ENCODE data around the gene ATF4. TPM values are rescaled to one million over a fixed set of nuclear protein-coding genes. Genes with fewer than 3 reads are reported as not detected.

The ATF4 gene
- total and polyA plus RNA-seq, 2 of the 13 experiments (the other 11 are each of a cell fraction or from before 2014, with no cell fraction given) = 486 to 1,297 TPM

- Histone ChIP-seq H3K9ac (ENCODE audit: insufficient read depth, low read depth, low read length) (no peak overlapping the region), H4K20me1 (ENCODE audit: insufficient read depth, low read length) (no peaks in the 10 kb centered on the region), H3K4me3 (replicated peaks in 1 of 3; ENCODE audit: insufficient read depth in 1 of 3, low read depth in 2 of 3, low read length in 3 of 3) (no peak overlapping the region), H3K4me1 (ENCODE audit: insufficient read depth, low read length) (peaks cover 33% of the 10 kb centered on the region), H3K27me3 (ENCODE audit: control insufficient read depth in 1 of 2, insufficient read depth in 2 of 2, low read length in 2 of 2) (peaks cover 0 to 2% of the 10 kb centered on the region in 2 experiments; a peak in 1 of 5 replicates), H3K27ac (ENCODE audit: extremely low read length, insufficient read depth, low read length) (no peak overlapping the region), H3K36me3 (replicated peaks in 1 of 2; ENCODE audit: control insufficient read depth in 1 of 2, insufficient read depth in 2 of 2, low read length in 2 of 2) (no peaks in the 10 kb centered on the region), H3K4me2 (ENCODE audit: low read depth, low read length) (no peak overlapping the region), H2AFZ (ENCODE audit: low read length) (no peak overlapping the region), H3K9me3 (ENCODE audit: low read length) (no peaks in the 10 kb centered on the region), H3K79me2 (ENCODE audit: insufficient read depth, low read length) (no peaks in the 10 kb centered on the region)
- no peak for DNase-seq (ENCODE audit: low spot score)
- ChIA-PET CTCF (ENCODE audit: low intra/inter-chr PET ratio, low total read pairs) (no interaction called here), POLR2A (no interaction called here)
- no TSS peak for BruUV-seq (replicated peaks)
- FAIRE-seq = no peak
- 0% methylated on average over 1 of the region's 3 CpGs for WGBS (ENCODE audit: low lambda C conversion rate)
- ATAC-seq = no peak
- in situ Hi-C loops (cut with HindIII; ENCODE audit: extremely low pct_ligation_motif_present, low pct_unique_long_range_greater_than_20kb) = no loop called here
- intact Hi-C loops (cut with micrococcal nuclease; ENCODE audit: unreplicated experiment) = no loop called here
- TF ChIP-seq, protein P1, sequence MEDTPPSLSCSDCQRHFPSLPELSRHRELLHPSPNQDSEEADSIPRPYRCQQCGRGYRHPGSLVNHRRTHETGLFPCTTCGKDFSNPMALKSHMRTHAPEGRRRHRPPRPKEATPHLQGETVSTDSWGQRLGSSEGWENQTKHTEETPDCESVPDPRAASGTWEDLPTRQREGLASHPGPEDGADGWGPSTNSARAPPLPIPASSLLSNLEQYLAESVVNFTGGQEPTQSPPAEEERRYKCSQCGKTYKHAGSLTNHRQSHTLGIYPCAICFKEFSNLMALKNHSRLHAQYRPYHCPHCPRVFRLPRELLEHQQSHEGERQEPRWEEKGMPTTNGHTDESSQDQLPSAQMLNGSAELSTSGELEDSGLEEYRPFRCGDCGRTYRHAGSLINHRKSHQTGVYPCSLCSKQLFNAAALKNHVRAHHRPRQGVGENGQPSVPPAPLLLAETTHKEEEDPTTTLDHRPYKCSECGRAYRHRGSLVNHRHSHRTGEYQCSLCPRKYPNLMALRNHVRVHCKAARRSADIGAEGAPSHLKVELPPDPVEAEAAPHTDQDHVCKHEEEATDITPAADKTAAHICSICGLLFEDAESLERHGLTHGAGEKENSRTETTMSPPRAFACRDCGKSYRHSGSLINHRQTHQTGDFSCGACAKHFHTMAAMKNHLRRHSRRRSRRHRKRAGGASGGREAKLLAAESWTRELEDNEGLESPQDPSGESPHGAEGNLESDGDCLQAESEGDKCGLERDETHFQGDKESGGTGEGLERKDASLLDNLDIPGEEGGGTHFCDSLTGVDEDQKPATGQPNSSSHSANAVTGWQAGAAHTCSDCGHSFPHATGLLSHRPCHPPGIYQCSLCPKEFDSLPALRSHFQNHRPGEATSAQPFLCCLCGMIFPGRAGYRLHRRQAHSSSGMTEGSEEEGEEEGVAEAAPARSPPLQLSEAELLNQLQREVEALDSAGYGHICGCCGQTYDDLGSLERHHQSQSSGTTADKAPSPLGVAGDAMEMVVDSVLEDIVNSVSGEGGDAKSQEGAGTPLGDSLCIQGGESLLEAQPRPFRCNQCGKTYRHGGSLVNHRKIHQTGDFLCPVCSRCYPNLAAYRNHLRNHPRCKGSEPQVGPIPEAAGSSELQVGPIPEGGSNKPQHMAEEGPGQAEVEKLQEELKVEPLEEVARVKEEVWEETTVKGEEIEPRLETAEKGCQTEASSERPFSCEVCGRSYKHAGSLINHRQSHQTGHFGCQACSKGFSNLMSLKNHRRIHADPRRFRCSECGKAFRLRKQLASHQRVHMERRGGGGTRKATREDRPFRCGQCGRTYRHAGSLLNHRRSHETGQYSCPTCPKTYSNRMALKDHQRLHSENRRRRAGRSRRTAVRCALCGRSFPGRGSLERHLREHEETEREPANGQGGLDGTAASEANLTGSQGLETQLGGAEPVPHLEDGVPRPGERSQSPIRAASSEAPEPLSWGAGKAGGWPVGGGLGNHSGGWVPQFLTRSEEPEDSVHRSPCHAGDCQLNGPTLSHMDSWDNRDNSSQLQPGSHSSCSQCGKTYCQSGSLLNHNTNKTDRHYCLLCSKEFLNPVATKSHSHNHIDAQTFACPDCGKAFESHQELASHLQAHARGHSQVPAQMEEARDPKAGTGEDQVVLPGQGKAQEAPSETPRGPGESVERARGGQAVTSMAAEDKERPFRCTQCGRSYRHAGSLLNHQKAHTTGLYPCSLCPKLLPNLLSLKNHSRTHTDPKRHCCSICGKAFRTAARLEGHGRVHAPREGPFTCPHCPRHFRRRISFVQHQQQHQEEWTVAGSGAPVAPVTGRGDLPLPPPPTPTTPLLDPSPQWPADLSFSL (CRISPR knock-in tag; IDR thresholded peaks at IDR 0.05) = no peak
- no peak for TF ChIP-seq ZKSCAN5 (CRISPR knock-in tag; IDR thresholded peaks at IDR 0.05)
Observed at GRCh38 chr22:39492186-39492585, 28.2 kb upstream of the ATF4 start.

Measured in HepG2 (cell line).